Measurements from ENCODE around the gene PPAN.

The PPAN gene, protein sequence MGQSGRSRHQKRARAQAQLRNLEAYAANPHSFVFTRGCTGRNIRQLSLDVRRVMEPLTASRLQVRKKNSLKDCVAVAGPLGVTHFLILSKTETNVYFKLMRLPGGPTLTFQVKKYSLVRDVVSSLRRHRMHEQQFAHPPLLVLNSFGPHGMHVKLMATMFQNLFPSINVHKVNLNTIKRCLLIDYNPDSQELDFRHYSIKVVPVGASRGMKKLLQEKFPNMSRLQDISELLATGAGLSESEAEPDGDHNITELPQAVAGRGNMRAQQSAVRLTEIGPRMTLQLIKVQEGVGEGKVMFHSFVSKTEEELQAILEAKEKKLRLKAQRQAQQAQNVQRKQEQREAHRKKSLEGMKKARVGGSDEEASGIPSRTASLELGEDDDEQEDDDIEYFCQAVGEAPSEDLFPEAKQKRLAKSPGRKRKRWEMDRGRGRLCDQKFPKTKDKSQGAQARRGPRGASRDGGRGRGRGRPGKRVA

DNA sequence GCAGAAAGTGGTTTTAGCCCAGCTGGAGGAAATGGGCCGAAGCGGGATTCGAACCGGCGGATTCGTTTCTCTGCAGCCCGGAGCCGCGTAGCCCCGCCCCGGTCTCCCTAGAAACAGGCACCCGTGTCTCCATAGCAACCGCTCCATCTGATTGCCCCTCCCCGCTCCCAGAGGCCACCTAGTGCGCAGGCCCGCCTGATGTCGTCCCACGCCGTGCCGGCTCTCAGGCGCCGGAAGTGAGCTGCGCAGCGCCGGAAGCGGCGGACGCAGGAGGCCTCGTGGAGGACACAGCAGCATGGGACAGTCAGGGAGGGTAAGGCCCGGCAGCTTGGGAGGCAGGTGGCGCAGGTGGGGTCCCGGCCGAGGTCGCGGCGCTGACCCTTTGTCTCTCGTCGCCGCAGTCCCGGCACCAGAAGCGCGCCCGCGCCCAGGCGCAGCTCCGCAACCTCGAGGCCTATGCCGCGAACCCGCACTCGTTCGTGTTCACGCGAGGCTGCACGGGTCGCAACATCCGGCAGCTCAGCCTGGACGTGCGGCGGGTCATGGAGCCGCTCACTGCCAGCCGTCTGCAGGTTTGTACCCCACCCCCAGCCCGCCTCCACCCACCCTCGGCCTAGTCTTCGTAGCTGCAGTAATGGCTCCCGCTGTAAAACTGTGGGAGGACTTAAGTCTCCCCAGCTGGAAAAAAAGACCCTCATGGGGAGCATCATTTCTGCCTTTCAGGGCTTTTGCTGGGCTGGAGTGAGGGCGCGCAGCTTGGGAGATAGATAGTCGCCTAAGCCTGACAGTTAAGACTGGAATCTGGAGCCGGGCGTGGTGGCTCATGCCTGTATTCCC is at the start of gene PPAN:
PPAN (plus strand) TSS at position 263 of the 837 bp plus-strand sequence; CDS start at position 296, 33 bp downstream.
- no peaks in the 10 kb centered on the region for H3K9me3 Mint-ChIP-seq
- H3K27me3 Mint-ChIP-seq, result no peaks in the 10 kb centered on the region
- peaks cover 65% of the 10 kb centered on the region for H3K36me3 Mint-ChIP-seq (ENCODE audit: insufficient read depth)
- DNase-seq (ENCODE audit: low spot score in 2 of 2) (peak; percentile 92 to 97), ATAC-seq (replicated peaks; ENCODE audit: extremely low read depth, poor library complexity, severe bottlenecking) (peak; percentile 45)
- H3K27ac Mint-ChIP-seq (ENCODE audit: low read depth), result peak within 1 kb of the TSS; percentile 99
- H3K4me1 Mint-ChIP-seq, result peaks cover 60% of the 10 kb centered on the region
- H3K4me3 Mint-ChIP-seq, result peak within 1 kb of the TSS; percentile 63

DNA sequence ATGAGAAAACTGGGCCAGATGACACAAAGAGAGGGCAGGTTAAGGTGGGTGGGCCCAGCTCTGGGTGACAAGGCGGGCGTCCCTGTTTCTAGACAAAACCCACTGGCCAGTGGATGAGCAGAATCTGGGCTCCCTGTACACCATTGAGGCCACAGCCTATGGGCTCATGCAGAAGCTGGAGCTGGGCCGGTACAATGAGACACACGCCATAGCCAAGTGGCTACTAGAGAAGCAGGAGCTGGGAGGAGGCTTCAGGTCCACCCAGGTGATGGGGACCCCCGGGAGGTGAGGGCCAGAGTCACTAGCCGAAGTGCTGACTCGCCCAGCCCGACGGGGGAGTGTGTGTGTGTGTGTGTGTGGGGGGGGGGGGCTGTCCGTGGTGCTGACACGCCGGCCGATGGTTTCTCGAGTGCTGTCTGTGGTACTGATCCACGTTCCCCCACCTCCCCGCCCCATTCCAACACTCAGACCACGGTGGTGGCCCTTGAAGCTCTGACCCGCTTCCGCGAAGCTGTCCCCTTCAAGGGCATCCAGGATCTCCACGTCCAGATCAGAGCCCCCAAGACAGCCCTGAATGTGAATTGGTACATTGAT is 44.3 kb upstream of the PPAN start:
- H3K27me3 Mint-ChIP-seq, result peaks cover 34% of the 10 kb centered on the region
- H3K4me1 Mint-ChIP-seq, result no peaks in the 10 kb centered on the region
- no peaks in the 10 kb centered on the region for H3K36me3 Mint-ChIP-seq (ENCODE audit: insufficient read depth)
- no peak overlapping the region for H3K27ac Mint-ChIP-seq (ENCODE audit: low read depth)
- H3K4me3 Mint-ChIP-seq, result no peak overlapping the region
- no peak for ATAC-seq (replicated peaks; ENCODE audit: extremely low read depth, poor library complexity, severe bottlenecking)
- no peaks in the 10 kb centered on the region for H3K9me3 Mint-ChIP-seq
- no peak for DNase-seq (ENCODE audit: low spot score in 2 of 2)

DNA sequence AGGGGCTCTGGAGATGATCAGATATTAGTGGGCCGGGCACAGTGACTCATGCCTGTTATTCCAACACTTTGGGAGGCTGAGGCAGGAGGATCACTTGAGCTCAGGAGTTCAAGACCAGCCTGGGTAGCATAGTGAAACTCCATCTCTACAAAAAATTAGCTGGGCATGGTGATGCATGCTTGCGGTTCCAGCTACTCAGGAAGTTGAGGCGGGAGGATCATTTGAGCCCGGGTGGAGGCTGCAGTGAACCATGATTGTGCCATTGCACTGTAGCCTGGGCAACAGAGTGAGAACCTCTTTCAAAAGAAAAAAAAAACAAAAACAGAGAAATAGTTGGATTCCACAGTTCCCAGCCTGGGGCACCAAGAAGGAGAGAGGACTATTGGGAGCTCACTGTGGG is 38.0 kb upstream of the PPAN start:
- peak overlapping the region; percentile 25 for H3K27ac Mint-ChIP-seq (ENCODE audit: low read depth)
- no peaks in the 10 kb centered on the region for H3K9me3 Mint-ChIP-seq
- ATAC-seq (replicated peaks; ENCODE audit: extremely low read depth, poor library complexity, severe bottlenecking) (peak; percentile 58), DNase-seq (ENCODE audit: low spot score in 2 of 2) (no peak)
- H3K4me3 Mint-ChIP-seq, result peak overlapping the region; percentile 8
- H3K4me1 Mint-ChIP-seq, result peaks cover 10% of the 10 kb centered on the region
- peaks cover 2% of the 10 kb centered on the region for H3K36me3 Mint-ChIP-seq (ENCODE audit: insufficient read depth)
- H3K27me3 Mint-ChIP-seq, result peaks cover 17% of the 10 kb centered on the region

GRCh38 chr19:10069046-10069445 is 37.1 kb upstream of the PPAN start:
- Mint-ChIP-seq H3K4me3 (no peak overlapping the region), H3K9me3 (no peaks in the 10 kb centered on the region), H3K4me1 (peaks cover 10% of the 10 kb centered on the region), H3K27ac (ENCODE audit: low read depth) (no peak overlapping the region), H3K27me3 (peaks cover 10% of the 10 kb centered on the region), H3K36me3 (ENCODE audit: insufficient read depth) (peaks cover 2% of the 10 kb centered on the region)
- DNase-seq (ENCODE audit: low spot score in 2 of 2) (no peak), ATAC-seq (replicated peaks; ENCODE audit: extremely low read depth, poor library complexity, severe bottlenecking) (no peak)

DNA sequence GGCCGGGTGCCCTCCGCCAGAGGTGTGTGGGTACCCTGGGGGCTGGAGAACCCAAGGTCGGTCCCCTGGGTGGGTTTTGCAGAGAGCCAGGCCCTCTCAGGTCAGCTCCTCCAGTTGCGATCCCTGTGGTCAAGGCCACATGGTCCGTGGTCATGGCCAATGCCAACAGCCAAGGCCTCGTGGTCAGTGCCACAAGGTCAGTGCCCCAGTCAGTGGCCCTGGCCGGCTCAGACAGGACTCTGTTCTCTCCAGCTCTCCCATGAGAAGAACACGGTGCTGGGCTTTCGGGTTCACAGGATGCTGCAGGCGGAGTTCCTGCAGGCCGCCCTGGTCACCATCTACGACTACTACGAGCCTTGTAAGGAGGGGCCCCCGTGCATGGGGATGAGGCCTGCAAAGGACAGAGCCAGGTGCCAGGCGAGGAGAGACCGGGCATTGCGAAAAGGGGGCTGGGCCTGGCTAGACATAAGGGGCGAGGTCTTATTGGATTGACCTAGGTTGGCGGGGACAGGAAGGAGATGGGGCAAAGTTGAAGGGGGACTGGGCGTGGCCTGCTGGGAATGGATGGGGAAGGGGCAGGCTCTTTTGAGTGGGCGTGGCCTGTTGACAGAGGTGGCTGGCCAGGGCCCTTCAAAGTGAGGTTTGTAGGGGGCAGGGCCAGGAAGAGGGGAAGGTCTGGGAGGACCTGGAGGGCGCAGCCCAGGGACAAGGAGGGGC is 35.3 kb upstream of the PPAN start:
- Mint-ChIP-seq H3K4me1 (peaks cover 10% of the 10 kb centered on the region), H3K36me3 (ENCODE audit: insufficient read depth) (peaks cover 2% of the 10 kb centered on the region), H3K27me3 (peaks cover 7% of the 10 kb centered on the region), H3K9me3 (no peaks in the 10 kb centered on the region), H3K27ac (ENCODE audit: low read depth) (peak overlapping the region; percentile 49), H3K4me3 (no peak overlapping the region)
- DNase-seq (ENCODE audit: low spot score in 2 of 2) (no peak), ATAC-seq (replicated peaks; ENCODE audit: extremely low read depth, poor library complexity, severe bottlenecking) (no peak)

GRCh38 chr19:10074153-10074552 is 32.0 kb upstream of the PPAN start:
- no peaks in the 10 kb centered on the region for H3K4me1 Mint-ChIP-seq
- no peaks in the 10 kb centered on the region for H3K36me3 Mint-ChIP-seq (ENCODE audit: insufficient read depth)
- no peaks in the 10 kb centered on the region for H3K9me3 Mint-ChIP-seq
- no peak overlapping the region for H3K4me3 Mint-ChIP-seq
- ATAC-seq (replicated peaks; ENCODE audit: extremely low read depth, poor library complexity, severe bottlenecking) (peak; percentile 64), DNase-seq (ENCODE audit: low spot score in 2 of 2) (peak in 1 of 2 donors; percentile 46)
- H3K27me3 Mint-ChIP-seq, result no peaks in the 10 kb centered on the region
- no peak overlapping the region for H3K27ac Mint-ChIP-seq (ENCODE audit: low read depth)

DNA sequence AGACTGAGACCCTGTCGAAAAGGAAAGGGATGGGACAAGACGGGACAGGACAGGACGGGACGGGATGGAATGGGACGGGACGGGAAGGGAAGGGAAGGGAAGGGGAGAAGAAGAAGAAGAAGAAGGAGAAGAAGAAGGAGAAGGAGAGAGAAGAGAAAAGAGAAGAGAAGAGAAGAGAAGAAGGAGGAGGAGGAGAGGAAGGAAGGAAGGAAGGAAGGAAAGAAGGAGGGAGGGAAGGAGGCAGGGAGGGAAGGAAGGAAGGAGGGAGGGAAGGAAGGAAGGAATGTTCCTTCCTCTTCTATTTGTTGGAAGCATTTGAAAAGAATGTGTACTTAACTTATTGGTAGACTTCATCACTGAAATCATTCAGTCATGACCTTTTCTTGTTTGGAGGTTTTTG is 29.6 kb upstream of the PPAN start:
- no peaks in the 10 kb centered on the region for H3K4me1 Mint-ChIP-seq
- H3K9me3 Mint-ChIP-seq, result no peaks in the 10 kb centered on the region
- H3K4me3 Mint-ChIP-seq, result no peak overlapping the region
- no peaks in the 10 kb centered on the region for H3K27me3 Mint-ChIP-seq
- DNase-seq (ENCODE audit: low spot score in 2 of 2) (no peak), ATAC-seq (replicated peaks; ENCODE audit: extremely low read depth, poor library complexity, severe bottlenecking) (no peak)
- no peak overlapping the region for H3K27ac Mint-ChIP-seq (ENCODE audit: low read depth)
- H3K36me3 Mint-ChIP-seq (ENCODE audit: insufficient read depth), result no peaks in the 10 kb centered on the region

GRCh38 chr19:10078329-10078728 is 27.8 kb upstream of the PPAN start:
- no peaks in the 10 kb centered on the region for H3K27me3 Mint-ChIP-seq
- no peak for DNase-seq (ENCODE audit: low spot score in 2 of 2)
- no peaks in the 10 kb centered on the region for H3K4me1 Mint-ChIP-seq
- no peaks in the 10 kb centered on the region for H3K9me3 Mint-ChIP-seq
- H3K4me3 Mint-ChIP-seq, result no peak overlapping the region
- H3K36me3 Mint-ChIP-seq (ENCODE audit: insufficient read depth), result no peaks in the 10 kb centered on the region
- ATAC-seq (replicated peaks; ENCODE audit: extremely low read depth, poor library complexity, severe bottlenecking), result no peak
- no peak overlapping the region for H3K27ac Mint-ChIP-seq (ENCODE audit: low read depth)

GRCh38 chr19:10079031-10079453 is 27.1 kb upstream of the PPAN start:
- H3K27ac Mint-ChIP-seq (ENCODE audit: low read depth), result no peak overlapping the region
- ATAC-seq (replicated peaks; ENCODE audit: extremely low read depth, poor library complexity, severe bottlenecking) (no peak), DNase-seq (ENCODE audit: low spot score in 2 of 2) (no peak)
- no peaks in the 10 kb centered on the region for H3K9me3 Mint-ChIP-seq
- H3K27me3 Mint-ChIP-seq, result no peaks in the 10 kb centered on the region
- H3K36me3 Mint-ChIP-seq (ENCODE audit: insufficient read depth), result no peaks in the 10 kb centered on the region
- no peak overlapping the region for H3K4me3 Mint-ChIP-seq
- H3K4me1 Mint-ChIP-seq, result no peaks in the 10 kb centered on the region

- ATAC-seq (replicated peaks; ENCODE audit: extremely low read depth, poor library complexity, severe bottlenecking), result no peak
- H3K27me3 Mint-ChIP-seq, result no peaks in the 10 kb centered on the region
- H3K27ac Mint-ChIP-seq (ENCODE audit: low read depth), result no peak overlapping the region
- H3K4me1 Mint-ChIP-seq, result peaks cover 12% of the 10 kb centered on the region
- no peak overlapping the region for H3K4me3 Mint-ChIP-seq
- H3K9me3 Mint-ChIP-seq, result no peaks in the 10 kb centered on the region
- no peak for DNase-seq (ENCODE audit: low spot score in 2 of 2)
- peaks cover 5% of the 10 kb centered on the region for H3K36me3 Mint-ChIP-seq (ENCODE audit: insufficient read depth)
Measured at GRCh38 chr19:10083911-10084310, 22.3 kb upstream of the PPAN start.

GRCh38 chr19:10084803-10085202 is 21.4 kb upstream of the PPAN start:
- Mint-ChIP-seq H3K27ac (ENCODE audit: low read depth) (peak overlapping the region; percentile 88), H3K4me3 (peak overlapping the region; percentile 88)
- ATAC-seq (replicated peaks; ENCODE audit: extremely low read depth, poor library complexity, severe bottlenecking), result no peak

More at GRCh38 chr19:10084803-10085202, 21.4 kb upstream of the PPAN start:
- H3K36me3 Mint-ChIP-seq (ENCODE audit: insufficient read depth), result peaks cover 8% of the 10 kb centered on the region
- H3K27me3 Mint-ChIP-seq, result no peaks in the 10 kb centered on the region
- no peak for DNase-seq (ENCODE audit: low spot score in 2 of 2)
- H3K4me1 Mint-ChIP-seq, result peaks cover 12% of the 10 kb centered on the region
- H3K9me3 Mint-ChIP-seq, result no peaks in the 10 kb centered on the region

All from central memory CD8-positive, alpha-beta T cell (primary cell).